ENCODE results near the gene KIF1B.
A peak's percentile ranks its signal among the peaks of the same experiment; 100 is the strongest.

The KIF1B gene, protein sequence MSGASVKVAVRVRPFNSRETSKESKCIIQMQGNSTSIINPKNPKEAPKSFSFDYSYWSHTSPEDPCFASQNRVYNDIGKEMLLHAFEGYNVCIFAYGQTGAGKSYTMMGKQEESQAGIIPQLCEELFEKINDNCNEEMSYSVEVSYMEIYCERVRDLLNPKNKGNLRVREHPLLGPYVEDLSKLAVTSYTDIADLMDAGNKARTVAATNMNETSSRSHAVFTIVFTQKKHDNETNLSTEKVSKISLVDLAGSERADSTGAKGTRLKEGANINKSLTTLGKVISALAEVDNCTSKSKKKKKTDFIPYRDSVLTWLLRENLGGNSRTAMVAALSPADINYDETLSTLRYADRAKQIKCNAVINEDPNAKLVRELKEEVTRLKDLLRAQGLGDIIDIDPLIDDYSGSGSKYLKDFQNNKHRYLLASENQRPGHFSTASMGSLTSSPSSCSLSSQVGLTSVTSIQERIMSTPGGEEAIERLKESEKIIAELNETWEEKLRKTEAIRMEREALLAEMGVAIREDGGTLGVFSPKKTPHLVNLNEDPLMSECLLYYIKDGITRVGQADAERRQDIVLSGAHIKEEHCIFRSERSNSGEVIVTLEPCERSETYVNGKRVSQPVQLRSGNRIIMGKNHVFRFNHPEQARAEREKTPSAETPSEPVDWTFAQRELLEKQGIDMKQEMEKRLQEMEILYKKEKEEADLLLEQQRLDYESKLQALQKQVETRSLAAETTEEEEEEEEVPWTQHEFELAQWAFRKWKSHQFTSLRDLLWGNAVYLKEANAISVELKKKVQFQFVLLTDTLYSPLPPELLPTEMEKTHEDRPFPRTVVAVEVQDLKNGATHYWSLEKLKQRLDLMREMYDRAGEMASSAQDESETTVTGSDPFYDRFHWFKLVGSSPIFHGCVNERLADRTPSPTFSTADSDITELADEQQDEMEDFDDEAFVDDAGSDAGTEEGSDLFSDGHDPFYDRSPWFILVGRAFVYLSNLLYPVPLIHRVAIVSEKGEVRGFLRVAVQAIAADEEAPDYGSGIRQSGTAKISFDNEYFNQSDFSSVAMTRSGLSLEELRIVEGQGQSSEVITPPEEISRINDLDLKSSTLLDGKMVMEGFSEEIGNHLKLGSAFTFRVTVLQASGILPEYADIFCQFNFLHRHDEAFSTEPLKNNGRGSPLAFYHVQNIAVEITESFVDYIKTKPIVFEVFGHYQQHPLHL (N-terminal part only)

DNA sequence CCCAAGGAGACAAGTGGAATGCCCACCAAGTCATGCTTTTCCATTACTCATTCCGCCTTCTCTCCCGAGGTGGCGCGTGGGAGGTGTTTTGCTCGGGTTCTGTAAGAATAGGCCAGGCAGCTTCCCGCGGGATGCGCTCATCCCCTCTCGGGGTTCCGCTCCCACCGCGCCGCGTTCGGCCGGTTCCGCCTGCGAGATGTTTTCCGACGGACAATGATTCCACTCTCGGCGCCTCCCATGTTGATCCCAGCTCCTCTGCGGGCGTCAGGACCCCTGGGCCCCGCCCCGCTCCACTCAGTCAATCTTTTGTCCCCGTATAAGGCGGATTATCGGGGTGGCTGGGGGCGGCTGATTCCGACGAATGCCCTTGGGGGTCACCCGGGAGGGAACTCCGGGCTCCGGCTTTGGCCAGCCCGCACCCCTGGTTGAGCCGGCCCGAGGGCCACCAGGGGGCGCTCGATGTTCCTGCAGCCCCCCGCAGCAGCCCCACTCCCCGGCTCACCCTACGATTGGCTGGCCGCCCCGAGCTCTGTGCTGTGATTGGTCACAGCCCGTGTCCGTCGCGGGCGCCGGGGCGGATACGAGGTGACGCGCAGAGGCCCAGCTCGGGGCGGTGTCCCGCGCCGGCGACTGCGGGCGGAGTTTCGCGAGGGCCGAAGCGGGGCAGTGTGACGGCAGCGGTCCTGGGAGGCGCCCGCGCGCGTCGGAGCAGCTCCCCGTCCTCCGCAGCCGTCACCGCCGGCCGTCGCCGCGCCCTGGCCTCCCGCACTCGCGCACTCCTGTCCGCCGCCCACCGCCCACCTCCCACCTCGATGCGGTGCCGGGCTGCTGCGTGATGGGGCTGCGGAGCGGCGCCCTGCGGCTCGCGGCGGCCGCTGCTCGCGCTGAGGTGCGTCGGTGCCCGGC is at the start of gene KIF1B:
KIF1B (plus strand) TSS at position 666 of the 906 bp plus-strand sequence. CDS start 21,759 bp downstream, outside the sequence.
- peak; percentile 95 for DNase-seq

DNA sequence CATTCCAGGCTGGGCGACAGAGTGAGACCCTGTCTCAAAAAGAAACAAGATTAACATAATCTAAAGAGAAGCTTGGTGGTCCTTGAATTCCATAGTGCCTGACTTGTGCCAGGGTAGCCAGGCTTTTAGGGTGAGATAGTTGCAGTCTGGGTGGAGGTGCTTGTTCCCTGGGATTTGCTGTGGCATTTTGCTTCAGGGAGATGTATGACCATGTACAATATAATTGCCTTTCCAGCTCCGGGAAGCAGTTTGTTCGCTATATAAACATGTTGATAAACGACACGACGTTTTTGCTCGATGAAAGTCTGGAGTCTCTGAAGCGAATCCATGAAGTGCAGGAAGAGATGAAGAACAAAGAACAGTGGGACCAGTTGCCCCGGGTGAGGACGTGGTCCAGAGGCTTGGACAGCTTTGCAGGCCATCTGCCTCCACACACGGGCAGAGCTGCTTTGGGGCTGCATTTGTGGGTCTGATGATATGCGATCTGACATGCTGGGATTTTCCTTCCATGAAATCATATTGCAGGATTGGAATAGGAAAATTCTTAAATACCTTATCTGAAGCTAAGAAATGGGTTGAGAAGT is 49.4 kb upstream of the KIF1B start:
- no peak for DNase-seq

DNA sequence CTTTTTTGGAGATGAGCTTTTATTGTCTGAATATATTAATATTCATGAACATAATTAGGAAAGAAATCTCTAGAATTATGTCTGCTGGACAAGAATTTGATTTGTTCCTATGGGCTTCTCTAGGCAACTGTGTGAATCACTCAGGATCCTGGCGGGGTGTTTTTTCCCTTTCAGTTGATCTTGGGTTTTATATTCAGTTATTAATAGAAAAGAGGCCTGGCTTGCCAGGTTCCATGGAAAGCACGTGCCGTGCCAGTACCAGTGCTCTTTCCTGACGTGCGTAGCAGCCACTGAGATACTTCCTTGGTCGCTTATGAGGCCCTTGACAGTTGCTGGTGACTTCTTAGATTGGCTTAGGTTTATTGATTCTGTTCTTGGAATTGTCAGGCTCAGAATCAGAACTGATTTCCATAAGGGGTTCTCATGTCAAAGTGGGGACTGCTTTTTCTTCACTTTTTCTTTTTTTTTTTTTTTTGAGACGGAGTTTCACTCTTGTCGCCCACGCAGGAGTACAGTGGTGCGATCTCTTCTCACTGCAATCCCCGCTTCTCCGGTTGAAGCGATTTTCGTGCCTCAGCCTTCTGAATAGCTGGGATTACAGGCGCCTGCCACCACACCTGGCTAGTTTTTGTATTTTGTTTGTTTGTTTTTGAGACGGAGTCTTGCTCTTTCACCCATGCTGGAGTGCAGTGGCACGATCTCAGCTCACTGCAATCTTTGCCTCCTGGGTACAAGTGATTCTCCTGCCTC is 48.7 kb upstream of the KIF1B start:
- DNase-seq, result no peak

DNA sequence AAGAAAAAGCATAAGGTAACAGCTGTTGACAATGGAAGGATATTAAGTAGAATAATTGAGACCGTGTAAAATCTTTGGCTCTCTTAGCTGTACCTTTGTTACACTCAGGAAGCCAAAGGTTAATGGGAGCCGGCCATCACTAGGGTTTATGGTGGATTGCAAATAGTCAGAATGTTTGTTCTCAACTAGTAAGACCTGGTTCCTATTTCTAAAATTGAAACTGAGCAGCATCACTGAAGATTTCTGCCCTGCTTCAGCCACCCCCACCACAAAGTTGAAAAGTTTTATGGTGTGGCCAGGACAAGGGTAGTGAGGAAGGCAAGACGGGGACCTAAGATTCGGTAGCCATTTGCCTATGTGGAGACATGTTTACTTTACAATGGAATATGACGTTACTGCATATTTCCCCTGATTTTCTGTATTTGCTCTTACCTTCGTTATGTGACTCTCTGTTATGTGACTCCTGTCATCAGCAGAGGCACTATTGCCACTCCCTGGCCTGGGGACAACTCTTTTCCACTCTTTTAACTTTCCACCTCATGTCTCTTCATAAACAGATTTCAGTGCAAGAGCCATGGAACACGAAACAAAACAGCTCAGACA is 41.4 kb upstream of the KIF1B start:
- no peak for DNase-seq

DNA sequence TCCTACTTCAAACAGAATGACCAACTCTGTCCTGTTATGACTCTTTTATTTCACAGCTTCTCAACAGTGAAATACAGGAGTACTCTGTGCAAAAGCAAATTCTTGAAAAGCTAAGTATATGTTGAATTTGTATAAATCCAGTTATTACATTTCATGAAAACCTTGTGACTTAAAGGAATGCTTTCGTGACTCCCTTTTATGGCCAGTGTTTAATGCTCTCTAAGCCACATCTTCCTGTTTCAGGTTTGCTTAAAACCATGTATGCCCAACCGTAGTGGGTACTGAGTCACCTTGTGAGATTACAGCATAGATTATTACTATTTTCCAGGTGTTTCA is 40.2 kb upstream of the KIF1B start:
- no peak for DNase-seq

DNA sequence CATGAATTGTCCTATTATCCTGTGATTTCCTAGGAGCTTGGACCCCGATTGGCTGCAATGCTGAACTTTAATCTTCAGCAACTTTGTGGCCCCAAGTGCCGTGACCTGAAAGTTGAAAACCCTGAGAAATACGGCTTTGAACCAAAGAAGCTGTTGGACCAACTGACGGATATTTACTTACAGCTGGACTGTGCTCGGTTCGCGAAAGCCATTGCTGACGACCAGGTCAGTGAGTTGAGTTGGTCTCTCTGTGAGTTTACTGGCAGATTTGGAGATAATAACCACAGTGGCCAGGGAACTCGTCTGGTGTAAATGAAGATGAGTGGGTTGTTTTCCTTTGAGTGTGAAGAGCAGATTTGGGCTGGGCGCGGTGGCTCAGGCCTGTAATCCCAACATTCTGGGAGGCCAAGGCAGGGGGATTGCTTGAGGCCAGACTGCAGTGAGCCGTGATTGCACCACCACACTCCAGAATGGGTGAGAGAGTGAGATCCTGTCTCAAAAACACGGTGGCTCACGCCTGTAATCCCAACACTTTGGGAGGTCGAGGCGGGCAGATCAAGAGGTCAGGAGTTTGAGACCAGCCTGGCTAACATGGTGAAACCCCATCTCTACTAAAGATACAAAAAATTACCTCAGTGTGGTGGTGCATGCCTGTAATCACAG is 39.1 kb upstream of the KIF1B start:
- DNase-seq, result no peak

DNA sequence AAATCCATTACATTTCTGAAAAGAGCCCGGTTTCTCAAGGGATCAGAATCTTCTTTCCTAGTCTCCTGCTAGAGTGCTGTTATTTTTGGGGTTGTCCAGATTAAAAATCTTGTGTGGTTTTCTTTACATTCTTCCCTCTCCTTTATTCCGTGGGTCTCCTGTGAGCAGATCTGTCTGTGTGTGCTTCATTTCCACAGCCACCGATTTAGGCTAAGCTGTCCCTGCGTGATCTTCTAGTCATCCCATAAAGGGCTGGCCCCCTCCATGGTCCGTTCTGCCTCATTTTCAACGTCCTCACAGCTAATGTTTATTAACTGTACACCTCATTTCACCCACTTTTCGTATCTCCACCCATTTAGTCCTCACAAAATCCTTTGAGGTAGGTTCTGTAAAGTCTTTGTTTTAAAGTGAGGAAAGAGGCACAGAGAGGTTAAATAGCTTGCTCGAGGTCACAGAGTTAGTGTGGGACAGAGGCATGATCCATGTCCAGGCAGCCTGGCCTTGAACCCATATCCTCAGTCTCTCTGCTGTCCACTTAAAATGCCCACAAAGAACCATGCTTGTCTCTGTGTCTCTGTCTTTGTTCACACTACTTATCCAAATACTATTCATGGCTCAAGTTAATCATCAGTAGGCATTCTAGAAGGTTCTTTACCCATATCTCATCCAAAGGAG is 38.2 kb upstream of the KIF1B start:
- DNase-seq, result no peak

DNA sequence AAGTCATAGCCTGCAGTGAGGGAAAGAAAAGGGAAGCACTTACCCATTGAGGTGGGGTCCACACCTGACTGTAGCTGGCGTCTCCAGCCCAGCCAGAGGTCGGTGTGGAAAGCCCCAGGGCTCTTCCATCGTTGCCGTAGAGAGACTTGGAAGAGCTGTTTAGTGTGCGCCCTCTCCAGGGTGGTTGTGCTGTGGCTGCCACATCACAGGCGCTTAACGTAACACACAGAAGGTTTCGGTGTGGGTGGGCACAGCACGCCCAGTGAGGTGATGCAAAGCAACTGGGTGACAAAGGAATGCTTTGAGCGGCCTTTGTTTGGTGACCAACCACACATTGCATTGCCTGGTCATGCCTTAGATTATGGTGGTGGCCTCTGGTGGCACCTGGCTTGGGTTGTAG is 36.8 kb upstream of the KIF1B start:
- no peak for DNase-seq

DNA sequence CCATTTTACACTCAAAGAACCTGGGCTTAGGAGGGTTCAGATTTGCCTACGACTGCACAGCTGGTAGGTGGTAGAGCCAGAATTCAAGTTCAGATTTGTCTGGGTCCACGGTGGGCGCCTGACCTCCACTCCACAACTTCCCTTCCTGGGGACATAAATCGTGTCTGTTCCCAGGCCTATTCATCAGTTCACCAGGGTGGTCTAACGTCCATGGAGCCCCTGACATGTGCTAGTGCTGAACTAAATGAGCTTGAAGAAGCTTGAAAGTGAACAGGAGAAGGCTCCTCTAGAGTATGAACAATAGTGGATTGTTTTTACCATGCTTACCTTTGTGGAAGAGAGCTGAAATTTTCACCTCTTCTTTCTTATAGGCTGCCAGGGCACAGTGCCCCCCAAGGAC is 32.5 kb upstream of the KIF1B start:
- DNase-seq, result no peak

DNA sequence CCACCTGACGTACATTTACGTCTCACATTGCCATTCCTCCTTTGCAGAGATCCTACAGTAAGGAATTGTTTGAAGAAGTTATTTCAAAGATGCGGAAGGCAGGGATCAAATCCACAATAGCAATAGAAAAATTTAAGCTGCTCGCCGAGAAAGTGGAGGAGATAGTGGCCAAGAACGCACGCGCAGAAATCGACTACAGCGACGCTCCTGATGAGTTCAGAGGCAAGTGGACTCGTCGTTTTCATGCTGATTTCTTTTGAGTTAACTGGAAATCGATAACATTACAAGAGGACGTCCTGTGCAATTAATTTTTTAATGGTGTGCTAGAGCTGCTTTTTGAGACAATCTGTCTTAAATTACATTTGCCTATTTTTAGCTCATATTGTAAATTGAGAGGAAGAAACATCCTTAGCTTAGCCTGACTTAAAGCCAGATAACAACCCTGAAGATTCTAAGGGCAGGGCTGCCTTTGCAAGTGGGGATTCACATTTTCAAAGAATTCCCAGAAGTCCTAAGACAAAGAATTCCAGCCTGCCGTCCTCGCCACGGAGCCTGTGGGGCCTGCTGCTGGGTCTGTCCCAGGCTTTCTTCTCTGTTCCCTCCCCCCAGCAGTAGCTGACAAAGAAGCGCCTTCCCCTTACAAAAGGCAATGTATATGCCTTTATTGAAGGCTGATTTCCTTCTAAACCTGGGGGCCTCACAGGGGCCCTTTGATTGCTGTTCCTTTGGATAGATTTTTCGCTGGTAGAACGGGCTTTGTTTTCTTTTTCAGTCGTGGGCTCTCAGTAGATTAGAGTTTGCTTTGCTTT is 31.6 kb upstream of the KIF1B start:
- DNase-seq, result no peak

DNA sequence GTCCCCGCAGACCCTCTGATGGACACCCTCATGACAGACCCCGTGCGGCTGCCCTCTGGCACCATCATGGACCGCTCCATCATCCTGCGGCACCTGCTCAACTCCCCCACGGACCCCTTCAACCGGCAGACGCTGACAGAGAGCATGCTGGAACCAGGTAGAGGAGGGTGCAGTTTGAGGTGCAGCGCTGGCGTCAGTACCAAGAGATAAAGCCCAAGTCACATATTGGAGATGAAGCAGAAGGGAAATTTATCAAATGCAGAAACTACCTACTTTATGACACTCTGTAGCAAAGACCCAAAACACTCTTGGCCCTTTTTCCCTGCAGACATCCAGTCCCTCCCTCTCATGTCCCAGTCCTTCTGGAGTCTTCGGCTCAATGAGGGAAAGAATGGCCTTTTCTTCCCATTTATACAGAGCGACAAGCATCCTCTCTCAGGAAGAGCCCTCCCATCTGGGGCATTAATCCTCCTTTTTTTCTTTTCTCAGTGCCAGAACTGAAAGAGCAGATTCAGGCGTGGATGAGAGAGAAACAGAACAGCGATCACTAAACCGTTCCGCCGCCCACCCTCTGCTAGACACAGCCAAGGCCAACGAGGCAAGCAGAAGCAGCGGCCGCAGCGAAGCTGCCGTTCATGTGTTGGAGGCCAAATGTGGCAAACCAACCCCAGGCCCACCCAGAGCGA is 30.8 kb upstream of the KIF1B start:
- no peak for DNase-seq

DNA sequence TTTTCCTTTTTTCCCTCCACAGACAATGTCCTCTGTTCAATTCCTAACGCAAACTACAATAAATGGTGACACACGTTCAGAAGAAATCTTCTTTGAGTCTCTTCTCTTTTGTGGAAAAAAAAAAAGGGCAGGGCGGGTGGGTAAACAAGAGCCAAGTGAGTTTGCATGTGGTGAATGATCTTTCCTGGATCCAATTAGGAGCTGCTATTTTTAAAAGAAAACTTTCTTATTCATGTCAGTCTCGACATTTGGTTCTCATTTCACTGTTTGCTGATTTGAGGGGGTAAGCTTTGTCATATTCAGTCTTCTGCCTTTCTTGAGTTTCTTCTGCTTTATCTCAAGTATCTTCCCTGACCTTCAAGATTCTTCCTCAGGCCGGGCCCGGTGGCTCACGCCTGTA is 29.2 kb upstream of the KIF1B start:
- DNase-seq, result no peak

DNA sequence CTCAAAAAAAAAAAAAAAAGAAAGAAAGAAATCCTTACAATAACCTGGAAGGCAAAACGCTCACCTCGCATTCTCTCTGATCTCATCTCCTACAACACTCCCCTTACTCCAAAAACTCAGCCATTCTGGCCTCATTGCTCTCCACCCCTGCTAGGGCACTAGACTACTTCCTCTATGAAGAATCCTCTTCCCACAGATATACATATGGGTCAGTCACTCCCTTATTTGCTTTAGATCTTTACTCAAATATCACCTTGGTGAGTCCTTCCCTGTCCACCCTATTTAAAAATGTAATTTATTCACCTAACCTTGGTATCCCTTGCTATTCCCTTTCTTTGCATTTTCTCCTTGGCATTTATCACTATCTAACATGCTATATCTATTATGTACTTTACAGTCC is 24.6 kb upstream of the KIF1B start:
- no peak for DNase-seq

DNA sequence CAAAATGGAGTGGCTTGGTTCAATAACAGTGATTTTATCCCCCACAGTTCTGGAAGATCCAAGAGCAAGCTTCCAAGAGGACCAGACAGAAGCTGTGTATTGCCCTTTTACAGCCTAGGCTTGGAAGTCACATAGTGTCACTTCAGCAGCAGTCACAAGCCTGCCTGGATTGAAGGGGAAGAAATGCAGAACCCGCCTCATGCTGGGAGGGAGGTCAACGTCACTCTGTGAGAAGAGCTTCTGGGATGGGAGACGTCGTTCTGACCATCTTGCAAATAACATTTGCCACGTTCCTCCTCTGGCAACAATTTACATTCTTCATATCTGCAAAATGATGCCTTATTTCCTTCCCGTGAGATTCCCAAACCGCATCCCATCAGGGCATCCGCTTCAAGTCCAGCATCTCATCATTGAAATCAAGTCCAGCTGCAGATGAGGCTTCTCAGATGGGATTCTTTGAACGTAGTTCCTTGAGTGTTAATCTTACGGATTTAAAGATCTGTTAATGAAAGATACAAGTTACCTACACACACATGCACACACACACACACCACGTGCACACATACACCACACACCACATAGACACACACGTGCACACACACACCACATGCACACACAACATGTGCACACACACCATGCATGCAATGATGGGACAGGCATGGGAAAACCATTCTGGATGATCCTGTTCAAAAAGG is 23.9 kb upstream of the KIF1B start:
- no peak for DNase-seq

DNA sequence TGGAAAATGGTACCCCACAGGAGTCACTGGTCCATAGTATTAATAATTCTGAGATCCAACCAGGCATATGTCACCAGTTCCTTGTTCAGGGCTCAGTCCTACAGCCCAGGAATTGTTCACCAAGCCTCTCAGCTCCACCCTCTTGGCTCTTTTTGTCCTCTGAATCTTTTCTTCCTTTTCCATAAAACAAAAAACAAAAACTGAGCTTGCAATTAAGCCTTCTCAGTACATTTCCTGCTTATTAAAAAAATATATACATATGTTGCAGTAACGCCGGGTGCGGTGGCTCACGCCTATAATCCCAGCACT is 23.4 kb upstream of the KIF1B start:
- no peak for DNase-seq

DNA sequence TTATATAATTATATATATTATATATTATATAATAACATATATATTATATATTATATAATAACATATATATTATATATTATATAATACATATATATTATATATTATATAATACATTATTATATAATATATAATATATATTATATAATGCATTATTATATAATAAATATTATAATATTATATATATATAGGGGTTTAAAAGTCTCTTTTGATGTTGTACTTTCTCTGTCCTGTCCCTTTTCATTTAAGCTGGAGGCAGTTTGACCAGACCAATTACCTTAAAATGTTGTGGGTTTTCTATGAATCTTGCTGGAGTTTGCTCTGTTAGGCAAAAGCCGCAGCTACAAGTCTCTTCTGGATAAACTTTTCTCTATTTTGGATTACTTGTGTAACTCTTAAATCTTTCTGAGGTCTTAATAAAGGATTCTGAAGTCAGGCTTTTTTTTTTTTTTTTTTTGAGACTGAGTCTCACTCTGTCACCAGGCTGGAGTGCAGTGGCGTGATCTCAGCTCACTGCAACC is 22.2 kb upstream of the KIF1B start:
- no peak for DNase-seq

DNA sequence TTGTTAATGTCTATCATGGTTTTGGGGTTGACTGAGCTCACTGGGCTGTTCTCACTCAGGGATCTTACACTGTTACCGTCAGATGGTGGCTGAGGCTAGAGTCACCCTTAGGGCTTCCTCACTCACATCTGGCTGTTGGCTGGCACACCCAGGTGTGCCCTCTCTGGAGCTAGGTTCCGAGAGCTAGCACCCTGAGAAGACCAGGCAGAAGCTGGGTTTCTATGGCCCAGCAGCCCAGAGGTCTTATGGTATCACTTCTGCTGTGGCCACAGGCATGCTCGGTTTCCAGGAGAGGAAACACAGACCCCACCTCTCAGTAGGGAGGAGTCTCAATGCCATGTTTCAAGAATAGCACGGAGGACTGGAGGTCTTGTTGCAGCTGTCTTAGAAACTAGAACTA is 20.7 kb upstream of the KIF1B start:
- DNase-seq, result no peak

DNA sequence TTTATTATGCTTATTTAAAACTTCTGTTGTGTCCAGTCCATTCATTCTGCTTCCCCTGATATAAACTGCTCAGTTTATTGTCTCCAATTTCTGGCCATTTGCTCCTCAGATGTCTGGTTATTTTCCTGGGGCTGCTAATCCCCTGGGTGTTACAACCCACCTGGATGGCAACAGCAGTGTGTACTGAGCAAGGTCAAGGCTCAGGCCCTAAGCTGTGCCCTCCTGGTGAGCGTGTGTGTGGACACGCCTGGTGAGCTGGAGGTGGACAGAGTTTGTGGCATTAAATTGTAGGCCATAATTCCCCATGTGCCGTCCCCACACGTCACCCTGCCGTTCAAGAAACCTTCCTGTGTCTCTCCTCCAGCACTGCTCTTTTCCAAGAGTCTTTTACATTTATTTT is 18.1 kb upstream of the KIF1B start:
- DNase-seq, result no peak
